ENCODE data around the gene PPP2R2C.

Gene PPP2R2C

DNA sequence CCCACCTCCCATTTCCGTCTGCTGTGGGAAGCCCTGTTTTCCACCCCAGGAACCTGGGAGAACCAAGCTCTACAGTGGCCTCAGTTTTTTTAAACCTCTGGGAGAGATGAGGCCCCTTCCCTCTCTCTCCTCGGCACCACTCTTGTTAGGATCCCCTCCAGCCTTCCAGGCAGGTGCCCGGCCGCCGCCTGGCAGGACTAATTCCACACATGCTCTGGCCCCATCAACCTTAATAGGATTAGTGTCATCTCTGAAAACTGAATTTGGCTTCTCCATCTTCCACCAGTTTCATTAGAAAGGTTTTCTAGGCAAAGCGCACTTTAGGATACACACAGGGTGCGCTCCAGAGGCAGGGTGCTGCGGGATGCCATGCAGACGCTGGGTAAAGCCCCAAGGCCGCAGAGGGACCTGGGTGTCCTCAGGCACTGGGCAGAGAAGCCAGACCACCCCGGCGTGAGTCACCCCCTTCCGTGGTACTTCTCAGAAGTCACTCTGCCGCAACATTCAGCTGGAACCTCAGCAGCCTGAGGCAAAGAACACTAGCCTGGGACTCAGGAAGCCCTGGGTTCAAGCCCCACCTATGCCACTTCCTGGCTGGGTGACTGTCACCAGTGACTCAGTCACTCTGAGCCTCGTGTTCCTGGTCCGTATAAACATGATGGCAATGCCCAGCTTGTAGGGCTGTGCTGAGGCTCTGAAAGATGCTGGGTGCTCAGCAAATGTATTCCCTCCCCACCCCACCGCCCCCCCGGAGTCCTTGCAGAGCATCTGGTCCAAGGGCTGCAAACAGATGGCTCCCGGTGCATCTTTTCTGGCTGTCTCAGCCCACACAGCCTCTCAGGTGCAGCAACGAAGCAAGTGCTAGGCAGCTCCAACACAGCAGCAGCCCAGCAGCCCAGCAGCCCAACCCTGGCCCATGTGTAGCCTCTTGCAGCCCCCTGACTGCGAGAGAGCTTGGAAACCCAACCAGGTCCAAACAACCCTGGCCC lies 29.1 kb downstream of the PPP2R2C start:
- Histone ChIP-seq H3K36me3 (ENCODE audit: control insufficient read depth, low read depth, low read length) (no peaks in the 10 kb centered on the region), H3K9me3 (ENCODE audit: control insufficient read depth, low read depth, low read length) (no peaks in the 10 kb centered on the region), H3K9ac (ENCODE audit: low read length) (no peak overlapping the region), H3K27me3 (ENCODE audit: control insufficient read depth, insufficient read depth, low read length) (no peaks in the 10 kb centered on the region), H3K4me3 (ENCODE audit: low read length) (no peak overlapping the region), H3K27ac (ENCODE audit: low read length) (no peak overlapping the region), H3K4me1 (ENCODE audit: control insufficient read depth, low read depth, low read length) (peaks cover 10% of the 10 kb centered on the region)

DNA sequence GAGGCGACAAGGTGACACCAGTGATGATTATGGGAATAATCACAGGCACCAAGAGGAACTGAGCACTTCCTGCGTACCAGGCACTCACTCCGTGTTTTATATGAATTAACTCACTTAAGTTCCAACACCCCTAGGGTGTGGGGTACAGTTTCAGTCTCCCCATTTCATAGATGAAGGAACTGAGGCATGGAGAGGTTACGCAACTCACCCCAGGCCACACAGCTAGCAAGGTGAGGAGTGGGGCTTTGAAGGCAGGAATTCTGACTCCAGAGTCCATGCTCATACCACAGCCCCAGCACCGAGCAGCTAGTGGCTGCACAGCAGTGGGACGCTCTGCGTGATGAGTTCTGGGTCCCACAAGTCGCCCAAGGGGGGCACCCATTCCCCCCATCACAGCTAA lies 29.9 kb downstream of the PPP2R2C start:
- H3K27me3 ChIP-seq (ENCODE audit: control insufficient read depth, insufficient read depth, low read length): no peaks in the 10 kb centered on the region
- H3K27ac ChIP-seq (ENCODE audit: low read length): no peak overlapping the region
- no peak overlapping the region for H3K9ac ChIP-seq (ENCODE audit: low read length)
- no peaks in the 10 kb centered on the region for H3K36me3 ChIP-seq (ENCODE audit: control insufficient read depth, low read depth, low read length)
- H3K4me1 ChIP-seq (ENCODE audit: control insufficient read depth, low read depth, low read length): peaks cover 8% of the 10 kb centered on the region
- H3K9me3 ChIP-seq (ENCODE audit: control insufficient read depth, low read depth, low read length): no peaks in the 10 kb centered on the region
- no peak overlapping the region for H3K4me3 ChIP-seq (ENCODE audit: low read length)

DNA sequence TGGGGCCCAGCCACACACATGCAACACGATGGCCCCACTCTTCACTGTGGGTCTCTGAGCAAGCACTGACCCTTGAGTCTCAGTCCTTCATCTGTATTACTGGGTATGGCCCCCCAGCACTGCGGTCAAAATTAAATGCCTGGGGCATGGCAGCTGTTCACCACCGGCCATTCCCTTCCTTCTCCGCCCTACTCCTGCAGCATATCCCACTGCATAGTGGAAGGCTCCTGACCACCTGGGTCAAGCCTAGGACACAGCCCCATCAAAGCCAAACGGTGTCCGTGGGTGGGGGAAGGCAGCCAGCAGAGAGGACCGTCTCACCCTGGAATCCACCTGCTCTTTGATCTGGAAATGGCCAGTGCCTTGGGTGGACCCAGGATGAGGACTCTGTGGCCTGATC lies 30.7 kb downstream of the PPP2R2C start:
- no peaks in the 10 kb centered on the region for H3K36me3 ChIP-seq (ENCODE audit: control insufficient read depth, low read depth, low read length)
- H3K4me1 ChIP-seq (ENCODE audit: control insufficient read depth, low read depth, low read length): peaks cover 5% of the 10 kb centered on the region
- no peak overlapping the region for H3K27ac ChIP-seq (ENCODE audit: low read length)
- no peak overlapping the region for H3K9ac ChIP-seq (ENCODE audit: low read length)
- no peak overlapping the region for H3K4me3 ChIP-seq (ENCODE audit: low read length)
- no peaks in the 10 kb centered on the region for H3K9me3 ChIP-seq (ENCODE audit: control insufficient read depth, low read depth, low read length)
- no peaks in the 10 kb centered on the region for H3K27me3 ChIP-seq (ENCODE audit: control insufficient read depth, insufficient read depth, low read length)

DNA sequence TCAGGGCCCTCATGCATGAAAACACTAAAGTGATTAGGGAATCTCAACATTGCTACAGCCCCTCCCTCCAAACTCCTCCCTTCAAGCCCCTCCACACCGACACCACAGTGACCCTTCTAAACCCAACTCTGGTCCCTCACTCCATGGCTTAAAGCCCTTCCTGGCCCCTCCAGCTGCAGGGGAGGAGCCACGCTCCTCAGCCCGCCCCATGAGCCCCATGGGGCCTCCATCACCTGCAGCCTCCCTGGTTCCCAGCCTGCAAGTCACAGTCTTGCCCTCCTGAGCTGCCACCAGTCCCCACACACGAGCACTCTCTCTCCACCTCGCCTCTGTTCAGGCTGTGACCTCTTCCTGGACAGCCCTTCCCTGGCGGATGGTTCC lies 31.2 kb downstream of the PPP2R2C start:
- Histone ChIP-seq H3K9ac (ENCODE audit: low read length) (no peak overlapping the region), H3K27me3 (ENCODE audit: control insufficient read depth, insufficient read depth, low read length) (no peaks in the 10 kb centered on the region), H3K4me1 (ENCODE audit: control insufficient read depth, low read depth, low read length) (no peaks in the 10 kb centered on the region), H3K9me3 (ENCODE audit: control insufficient read depth, low read depth, low read length) (no peaks in the 10 kb centered on the region), H3K4me3 (ENCODE audit: low read length) (no peak overlapping the region), H3K27ac (ENCODE audit: low read length) (no peak overlapping the region), H3K36me3 (ENCODE audit: control insufficient read depth, low read depth, low read length) (no peaks in the 10 kb centered on the region)

DNA sequence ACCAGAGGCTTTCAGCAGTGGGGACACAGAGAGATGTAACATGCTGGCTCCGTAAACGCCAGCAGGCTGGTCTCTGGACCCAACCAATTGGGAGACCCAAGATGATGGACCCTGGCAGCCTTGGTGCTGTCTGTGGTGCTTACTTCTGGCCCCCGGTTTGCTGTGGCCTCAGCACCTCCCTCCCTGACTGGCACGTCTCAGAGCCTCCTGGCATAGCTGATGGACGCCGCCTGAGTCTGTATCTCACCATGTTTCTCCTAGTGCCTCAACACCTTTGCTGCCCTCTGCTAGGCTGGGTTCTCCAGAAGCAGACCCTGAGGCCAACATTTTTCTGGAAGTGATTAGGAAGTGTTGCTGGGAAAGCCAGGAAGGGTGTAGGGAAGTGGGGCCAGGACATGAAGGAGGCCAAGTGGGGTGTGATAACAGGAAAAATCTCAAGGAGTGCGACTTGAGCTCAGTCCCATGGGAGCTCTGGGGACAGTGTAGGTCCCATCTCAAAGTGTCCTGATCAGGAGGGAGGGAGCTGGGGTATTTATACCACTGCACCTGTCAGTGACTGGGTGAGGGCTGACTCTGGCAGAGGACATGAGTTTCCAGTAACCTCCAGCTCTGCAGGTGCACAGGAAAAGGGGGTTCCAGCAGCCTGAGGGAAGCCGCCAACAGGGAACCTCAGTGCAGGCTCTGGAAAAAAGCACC lies 31.8 kb downstream of the PPP2R2C start:
- H3K27me3 ChIP-seq (ENCODE audit: control insufficient read depth, insufficient read depth, low read length): no peaks in the 10 kb centered on the region
- no peak overlapping the region for H3K4me3 ChIP-seq (ENCODE audit: low read length)
- no peak overlapping the region for H3K9ac ChIP-seq (ENCODE audit: low read length)
- H3K9me3 ChIP-seq (ENCODE audit: control insufficient read depth, low read depth, low read length): no peaks in the 10 kb centered on the region
- no peaks in the 10 kb centered on the region for H3K36me3 ChIP-seq (ENCODE audit: control insufficient read depth, low read depth, low read length)
- H3K4me1 ChIP-seq (ENCODE audit: control insufficient read depth, low read depth, low read length): no peaks in the 10 kb centered on the region
- no peak overlapping the region for H3K27ac ChIP-seq (ENCODE audit: low read length)

DNA sequence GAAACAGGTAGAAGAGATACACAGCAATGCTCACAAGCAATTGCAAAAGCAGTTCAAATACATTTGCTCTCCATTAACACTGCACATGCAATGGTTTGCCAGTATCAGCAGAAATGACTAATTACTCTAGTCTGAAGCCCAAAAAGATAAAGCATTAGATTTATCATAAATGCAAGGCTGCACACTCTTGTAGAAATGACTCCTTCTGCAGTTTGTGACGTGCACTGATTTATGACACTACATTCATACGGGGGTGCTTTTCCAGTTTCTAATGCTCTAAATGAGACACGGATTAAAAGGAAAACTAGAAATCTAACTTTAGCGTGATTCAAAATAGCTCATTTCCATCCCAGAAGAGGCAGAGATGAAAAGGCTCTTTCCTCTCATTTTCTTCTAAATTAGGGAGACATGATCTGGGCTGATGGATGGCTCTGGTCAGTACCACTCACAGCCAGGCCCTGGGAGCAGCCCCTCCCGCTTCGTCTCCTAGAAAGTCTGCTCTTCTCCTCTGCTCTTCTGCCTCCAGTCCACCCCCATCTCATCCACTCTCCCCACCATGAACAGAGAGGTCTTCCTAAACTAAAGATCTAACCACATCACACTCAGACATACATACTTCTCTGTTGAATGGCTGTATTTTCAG lies 33.2 kb downstream of the PPP2R2C start:
- Histone ChIP-seq H3K27me3 (ENCODE audit: control insufficient read depth, insufficient read depth, low read length) (no peaks in the 10 kb centered on the region), H3K9me3 (ENCODE audit: control insufficient read depth, low read depth, low read length) (peaks cover 4% of the 10 kb centered on the region), H3K36me3 (ENCODE audit: control insufficient read depth, low read depth, low read length) (no peaks in the 10 kb centered on the region), H3K4me1 (ENCODE audit: control insufficient read depth, low read depth, low read length) (no peaks in the 10 kb centered on the region), H3K27ac (ENCODE audit: low read length) (no peak overlapping the region), H3K9ac (ENCODE audit: low read length) (no peak overlapping the region), H3K4me3 (ENCODE audit: low read length) (no peak overlapping the region)

DNA sequence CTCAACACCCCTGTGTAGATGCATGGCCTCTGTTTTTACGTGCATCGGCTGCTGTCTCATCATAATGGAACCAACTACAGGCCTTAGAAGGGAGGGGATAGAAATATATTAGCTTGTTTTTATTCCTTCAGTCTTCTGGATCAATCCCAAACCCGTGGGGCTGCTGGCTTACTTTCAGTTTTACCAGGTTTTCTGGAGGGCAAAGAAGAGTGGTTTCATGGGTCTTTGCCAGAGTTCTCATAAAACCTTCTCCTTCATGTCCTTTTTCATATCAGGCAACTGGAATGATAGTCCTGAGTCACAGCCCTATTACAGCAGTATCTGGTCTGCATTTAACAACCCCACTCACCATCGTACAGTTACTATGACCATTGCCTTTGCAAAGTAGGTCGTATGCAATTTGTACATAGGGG lies 34.6 kb downstream of the PPP2R2C start:
- Histone ChIP-seq H3K27me3 (ENCODE audit: control insufficient read depth, insufficient read depth, low read length) (no peaks in the 10 kb centered on the region), H3K27ac (ENCODE audit: low read length) (no peak overlapping the region), H3K4me3 (ENCODE audit: low read length) (no peak overlapping the region), H3K36me3 (ENCODE audit: control insufficient read depth, low read depth, low read length) (no peaks in the 10 kb centered on the region), H3K9me3 (ENCODE audit: control insufficient read depth, low read depth, low read length) (peaks cover 4% of the 10 kb centered on the region), H3K4me1 (ENCODE audit: control insufficient read depth, low read depth, low read length) (no peaks in the 10 kb centered on the region), H3K9ac (ENCODE audit: low read length) (no peak overlapping the region)

DNA sequence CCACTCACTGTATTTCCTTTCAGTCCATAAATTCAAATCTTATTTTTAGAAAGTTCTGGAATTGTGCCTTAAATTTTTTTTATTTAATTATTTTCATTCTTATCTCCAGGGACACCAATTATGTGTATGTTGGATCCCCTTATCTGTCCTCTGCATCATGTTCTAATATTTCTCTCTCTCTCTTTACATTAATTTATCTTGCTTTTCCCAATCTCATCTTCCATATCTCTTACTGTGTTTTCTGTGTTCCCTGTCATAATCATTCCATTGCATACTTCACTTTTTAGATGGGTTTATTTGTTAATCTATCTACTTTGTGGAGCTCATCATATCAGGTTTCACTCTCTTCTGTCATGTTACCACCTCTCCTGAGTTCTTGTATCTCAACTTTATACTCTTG lies 37.4 kb downstream of the PPP2R2C start:
- Histone ChIP-seq H3K4me1 (ENCODE audit: control insufficient read depth, low read depth, low read length) (no peaks in the 10 kb centered on the region), H3K27me3 (ENCODE audit: control insufficient read depth, insufficient read depth, low read length) (no peaks in the 10 kb centered on the region), H3K9me3 (ENCODE audit: control insufficient read depth, low read depth, low read length) (peaks cover 4% of the 10 kb centered on the region)

DNA sequence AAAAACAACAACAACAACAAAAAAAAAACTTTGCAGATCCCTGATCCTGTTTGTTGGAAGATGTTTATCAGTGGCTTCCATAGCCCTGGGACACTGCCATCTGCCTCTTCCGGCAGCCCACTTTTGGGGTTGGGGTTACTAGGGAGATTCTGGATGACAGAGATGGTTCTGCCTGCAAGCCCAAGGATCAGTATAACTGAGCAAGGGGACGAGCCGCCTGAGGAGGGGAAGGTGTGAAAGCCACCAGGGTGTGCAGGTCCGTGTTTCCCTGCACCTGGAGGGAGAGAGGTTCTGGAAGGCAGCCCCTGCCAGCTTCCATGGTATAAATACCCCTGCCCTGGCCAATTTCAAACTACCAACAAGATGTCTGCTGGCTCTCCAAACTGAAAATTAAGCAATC lies 41.5 kb downstream of the PPP2R2C start:
- no peak overlapping the region for H3K4me3 ChIP-seq (ENCODE audit: low read length)
- no peaks in the 10 kb centered on the region for H3K4me1 ChIP-seq (ENCODE audit: control insufficient read depth, low read depth, low read length)
- no peak overlapping the region for H3K27ac ChIP-seq (ENCODE audit: low read length)
- H3K27me3 ChIP-seq (ENCODE audit: control insufficient read depth, insufficient read depth, low read length): no peaks in the 10 kb centered on the region
- H3K9ac ChIP-seq (ENCODE audit: low read length): no peak overlapping the region
- no peaks in the 10 kb centered on the region for H3K36me3 ChIP-seq (ENCODE audit: control insufficient read depth, low read depth, low read length)
- H3K9me3 ChIP-seq (ENCODE audit: control insufficient read depth, low read depth, low read length): peaks cover 4% of the 10 kb centered on the region

More for the DNA sequence above, 37.4 kb downstream of the PPP2R2C start:
- Histone ChIP-seq H3K27ac (ENCODE audit: low read length) (no peak overlapping the region), H3K36me3 (ENCODE audit: control insufficient read depth, low read depth, low read length) (no peaks in the 10 kb centered on the region), H3K9ac (ENCODE audit: low read length) (no peak overlapping the region), H3K4me3 (ENCODE audit: low read length) (no peak overlapping the region)

DNA sequence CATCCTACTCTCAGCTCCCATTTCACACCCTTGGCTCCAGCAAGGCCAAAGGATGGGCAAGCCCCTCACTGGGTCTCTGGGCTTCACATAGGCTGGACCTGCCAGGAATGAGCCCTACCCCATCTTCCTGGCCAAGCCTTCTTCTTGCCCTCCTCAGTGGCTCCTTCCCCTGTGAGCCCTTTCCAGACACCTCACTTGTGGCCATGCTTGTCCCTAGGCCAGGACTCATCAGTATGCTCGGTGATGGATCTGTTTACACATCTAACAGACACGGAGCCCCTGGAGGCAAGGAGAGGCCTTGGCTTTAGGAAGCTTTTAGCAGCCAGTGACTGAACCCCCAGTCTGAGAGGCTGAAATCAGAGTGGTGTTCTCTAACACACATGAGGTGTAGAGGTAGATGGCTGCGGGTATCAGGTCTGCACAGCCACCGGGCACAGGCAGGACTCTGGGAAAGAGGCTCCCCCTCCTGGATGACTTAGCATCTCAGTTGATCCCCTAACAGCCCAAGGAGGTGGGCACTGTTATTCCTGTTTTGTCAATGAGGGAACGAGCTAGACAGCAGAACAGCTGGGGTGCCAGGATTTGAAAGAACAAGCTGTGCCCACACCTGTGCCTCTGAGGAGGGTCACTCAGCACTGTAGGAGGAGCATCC lies 44.8 kb downstream of the PPP2R2C start:
- Histone ChIP-seq H3K27me3 (ENCODE audit: control insufficient read depth, insufficient read depth, low read length) (no peaks in the 10 kb centered on the region), H3K9ac (ENCODE audit: low read length) (no peak overlapping the region), H3K4me1 (ENCODE audit: control insufficient read depth, low read depth, low read length) (no peaks in the 10 kb centered on the region), H3K36me3 (ENCODE audit: control insufficient read depth, low read depth, low read length) (no peaks in the 10 kb centered on the region), H3K4me3 (ENCODE audit: low read length) (no peak overlapping the region), H3K9me3 (ENCODE audit: control insufficient read depth, low read depth, low read length) (no peaks in the 10 kb centered on the region), H3K27ac (ENCODE audit: low read length) (no peak overlapping the region)

Data from iPS-18a (cell line).